ACC112 (cell line): ENCODE measurements around the gene SLC17A7.

Source experiments
- H2AFZ ChIP-seq: fragments of 200-600 bp; sonication (generic); one replicate; pipeline ENCODE4 v1.6.0; 2017; ENCODE audit warnings: antibody characterized with exemption, low read length; ENCODE audit not compliant: unreplicated experiment
- H3K27ac ChIP-seq: fragments of 200-600 bp; sonication (generic); 2 replicates; pipeline ENCODE4 v1.5.1; 2014; ENCODE audit warnings: low read depth, mild to moderate bottlenecking, antibody characterized with exemption, low read length, moderate library complexity
- H3K27me3 ChIP-seq: fragments of 200-600 bp; sonication (generic); 2 replicates; pipeline ENCODE4 v1.6.1; 2014; ENCODE audit warnings: mild to moderate bottlenecking, antibody characterized with exemption, low read length, moderate library complexity, mixed read lengths; ENCODE audit not compliant: insufficient read depth
- H3K36me3 ChIP-seq: fragments of 200-600 bp; sonication (generic); 2 replicates; pipeline ENCODE4 v1.6.1; 2016; ENCODE audit warnings: mild to moderate bottlenecking, antibody characterized with exemption, low read length, moderate library complexity, mixed read lengths; ENCODE audit not compliant: insufficient read depth
- H3K4me1 ChIP-seq: fragments of 200-600 bp; sonication (generic); one replicate; pipeline ENCODE4 v1.6.1; 2016; ENCODE audit warnings: low read length, mixed read lengths; ENCODE audit not compliant: insufficient read depth, unreplicated experiment, control insufficient read depth
- H3K4me3 ChIP-seq: fragments of 200-600 bp; sonication (generic); 2 replicates; pipeline ENCODE4 v1.5.1; 2014; ENCODE audit warnings: mild to moderate bottlenecking, low read depth, low read length
- H3K79me2 ChIP-seq: fragments of 200-600 bp; sonication (generic); one replicate; pipeline ENCODE4 v1.6.0; 2016; ENCODE audit warnings: low read length; ENCODE audit not compliant: control insufficient read depth, unreplicated experiment, insufficient read depth

Gene SLC17A7

GRCh38 chr19:49415810-49416200 is 25.5 kb downstream of the SLC17A7 start:
- no peak overlapping the region for H3K27ac ChIP-seq
- H3K36me3 ChIP-seq: no peaks in the 10 kb centered on the region
- no peaks in the 10 kb centered on the region for H3K4me1 ChIP-seq
- H3K79me2 ChIP-seq: no peaks in the 10 kb centered on the region
- no peak overlapping the region for H3K4me3 ChIP-seq
- peaks cover 38% of the 10 kb centered on the region for H3K27me3 ChIP-seq
- no peak overlapping the region for H2AFZ ChIP-seq

GRCh38 chr19:49415102-49415809 is 26.1 kb downstream of the SLC17A7 start:
- no peak overlapping the region for H2AFZ ChIP-seq
- H3K27ac ChIP-seq: no peak overlapping the region
- H3K36me3 ChIP-seq: no peaks in the 10 kb centered on the region
- H3K4me1 ChIP-seq: no peaks in the 10 kb centered on the region
- no peak overlapping the region for H3K4me3 ChIP-seq
- H3K79me2 ChIP-seq: no peaks in the 10 kb centered on the region
- peaks cover 33% of the 10 kb centered on the region for H3K27me3 ChIP-seq

- no peaks in the 10 kb centered on the region for H3K36me3 ChIP-seq
- no peak overlapping the region for H2AFZ ChIP-seq
- H3K79me2 ChIP-seq: no peaks in the 10 kb centered on the region
- no peak overlapping the region for H3K27ac ChIP-seq
- H3K4me3 ChIP-seq: no peak overlapping the region
- no peaks in the 10 kb centered on the region for H3K4me1 ChIP-seq
- peaks cover 23% of the 10 kb centered on the region for H3K27me3 ChIP-seq
Observed at GRCh38 chr19:49414256-49414655, 27.1 kb downstream of the SLC17A7 start.

- H3K27ac ChIP-seq: no peak overlapping the region
- H3K27me3 ChIP-seq: peaks cover 14% of the 10 kb centered on the region
Observed at GRCh38 chr19:49413348-49413747, 28.0 kb downstream of the SLC17A7 start.

GRCh38 chr19:49411681-49412326 is 29.5 kb downstream of the SLC17A7 start:
- H3K4me3 ChIP-seq: no peak overlapping the region
- no peaks in the 10 kb centered on the region for H3K36me3 ChIP-seq
- no peaks in the 10 kb centered on the region for H3K27me3 ChIP-seq
- no peaks in the 10 kb centered on the region for H3K4me1 ChIP-seq
- H3K79me2 ChIP-seq: no peaks in the 10 kb centered on the region
- H3K27ac ChIP-seq: no peak overlapping the region
- H2AFZ ChIP-seq: no peak overlapping the region

More at GRCh38 chr19:49413348-49413747, 28.0 kb downstream of the SLC17A7 start:
- Histone ChIP-seq H2AFZ (no peak overlapping the region), H3K36me3 (no peaks in the 10 kb centered on the region), H3K4me3 (no peak overlapping the region), H3K4me1 (no peaks in the 10 kb centered on the region), H3K79me2 (no peaks in the 10 kb centered on the region)

- no peak overlapping the region for H2AFZ ChIP-seq
Observed at GRCh38 chr19:49409441-49410029, 31.8 kb downstream of the SLC17A7 start.

GRCh38 chr19:49408816-49409440 is 32.4 kb downstream of the SLC17A7 start:
- Histone ChIP-seq H3K79me2 (no peaks in the 10 kb centered on the region), H3K27me3 (no peaks in the 10 kb centered on the region), H3K4me1 (no peaks in the 10 kb centered on the region), H3K4me3 (no peak overlapping the region), H3K36me3 (no peaks in the 10 kb centered on the region), H2AFZ (no peak overlapping the region), H3K27ac (no peak overlapping the region)

More at GRCh38 chr19:49409441-49410029, 31.8 kb downstream of the SLC17A7 start:
- Histone ChIP-seq H3K79me2 (no peaks in the 10 kb centered on the region), H3K4me3 (no peak overlapping the region), H3K27me3 (no peaks in the 10 kb centered on the region), H3K36me3 (no peaks in the 10 kb centered on the region), H3K4me1 (no peaks in the 10 kb centered on the region), H3K27ac (no peak overlapping the region)

- H3K27me3 ChIP-seq: no peaks in the 10 kb centered on the region
- H3K36me3 ChIP-seq: no peaks in the 10 kb centered on the region
- H3K79me2 ChIP-seq: no peaks in the 10 kb centered on the region
- no peak overlapping the region for H2AFZ ChIP-seq
- H3K4me1 ChIP-seq: no peaks in the 10 kb centered on the region
- H3K27ac ChIP-seq: no peak overlapping the region
- no peak overlapping the region for H3K4me3 ChIP-seq
Observed at GRCh38 chr19:49407482-49408015, 33.8 kb downstream of the SLC17A7 start.

- H3K4me3 ChIP-seq: no peak overlapping the region
- no peaks in the 10 kb centered on the region for H3K4me1 ChIP-seq
- no peaks in the 10 kb centered on the region for H3K36me3 ChIP-seq
- H2AFZ ChIP-seq: no peak overlapping the region
- no peak overlapping the region for H3K27ac ChIP-seq
- no peaks in the 10 kb centered on the region for H3K27me3 ChIP-seq
- no peaks in the 10 kb centered on the region for H3K79me2 ChIP-seq
Observed at GRCh38 chr19:49407079-49407478, 34.2 kb downstream of the SLC17A7 start.

GRCh38 chr19:49403404-49404187 is 37.7 kb downstream of the SLC17A7 start:
- no peaks in the 10 kb centered on the region for H3K27me3 ChIP-seq
- no peaks in the 10 kb centered on the region for H3K79me2 ChIP-seq
- no peak overlapping the region for H3K27ac ChIP-seq
- H2AFZ ChIP-seq: no peak overlapping the region
- no peak overlapping the region for H3K4me3 ChIP-seq
- H3K4me1 ChIP-seq: no peaks in the 10 kb centered on the region
- H3K36me3 ChIP-seq: no peaks in the 10 kb centered on the region
